ENCODE data around the gene TNFRSF14.

TNFRSF14 gene

DNA sequence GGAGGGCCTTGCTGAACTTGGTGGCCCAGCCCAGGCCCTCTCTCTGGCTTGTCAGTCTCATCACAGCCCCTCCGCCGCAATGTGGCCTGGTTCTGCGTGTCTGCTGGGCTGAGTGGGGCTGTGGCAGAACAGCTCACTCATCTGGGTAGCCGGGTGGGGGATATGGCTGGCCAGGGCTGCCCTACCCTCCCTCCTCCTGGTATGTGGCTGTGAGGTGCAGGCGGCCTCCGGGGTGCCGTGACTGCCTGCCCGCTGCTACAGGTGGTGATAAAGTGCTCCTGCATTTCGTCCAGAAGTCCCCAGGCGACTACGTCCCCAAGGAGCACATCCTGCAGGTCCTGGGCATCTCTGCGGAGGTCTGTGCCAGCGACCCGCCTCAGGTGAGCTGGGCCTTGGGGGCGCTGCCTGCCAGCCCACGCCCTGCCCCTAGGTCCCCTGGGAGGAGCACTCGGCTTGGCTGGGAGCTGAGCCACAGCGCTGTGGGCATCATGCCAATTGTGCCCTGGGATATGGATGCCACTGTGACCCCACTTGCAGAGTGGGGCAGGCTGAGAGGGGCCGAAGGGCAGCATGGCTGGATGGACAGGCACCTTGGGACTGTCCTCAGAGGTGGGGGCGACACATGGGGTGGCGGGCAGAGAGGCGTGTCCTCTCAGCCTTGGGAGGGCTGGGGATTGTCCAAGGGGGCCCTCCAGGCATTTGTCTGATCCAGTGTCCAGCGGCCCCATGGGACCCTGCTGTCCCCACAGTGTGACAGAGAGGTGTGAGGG is 32.7 kb downstream of the TNFRSF14 start:
- peak overlapping the region; percentile 91 for H3K23ac ChIP-seq (ENCODE audit: low read depth, low read length, poor library complexity)
- WGBS, 2 donors (ENCODE audit: extremely low coverage in 2 of 2, insufficient read length in 2 of 2, insufficient replicate concordance in 1 of 2), result no CpG with 5 or more reads among the region's 23 CpGs
- H2BK5ac ChIP-seq (ENCODE audit: low read length), result no peak overlapping the region
- peak overlapping the region in 1 of 2 donors; percentile 16 for H3K4me3 ChIP-seq (ENCODE audit: low read length in 2 of 2)
- no peak overlapping the region for H4K8ac ChIP-seq (ENCODE audit: low read depth, low read length)
- no peak overlapping the region for H2AK5ac ChIP-seq (ENCODE audit: low read depth, low read length)
- H3K18ac ChIP-seq (ENCODE audit: low read length), result peak overlapping the region; percentile 38
- H3K9ac ChIP-seq (ENCODE audit: low read depth, low read length, poor library complexity), result no peak overlapping the region
- no peak overlapping the region for H4K91ac ChIP-seq (ENCODE audit: low read depth, low read length, poor library complexity)
- H2BK120ac ChIP-seq (ENCODE audit: low read depth, low read length), result no peak overlapping the region
- no peak overlapping the region for H3K4ac ChIP-seq (ENCODE audit: low read length)
- no peak overlapping the region for H2AFZ ChIP-seq (ENCODE audit: low read length)
- peaks cover 12% of the 10 kb centered on the region for H3K79me1 ChIP-seq (ENCODE audit: low read depth, low read length)
- peaks cover 7 to 9% of the 10 kb centered on the region in 2 donors for H3K36me3 ChIP-seq (replicated peaks in 1 of 2; ENCODE audit: control insufficient read depth in 2 of 2, insufficient read depth in 2 of 2, low read length in 2 of 2)
- H2BK15ac ChIP-seq (ENCODE audit: low read length), result no peak overlapping the region
- peaks cover 6 to 7% of the 10 kb centered on the region in 2 donors for H3K4me1 ChIP-seq (ENCODE audit: control insufficient read depth in 2 of 2, insufficient read depth in 1 of 2, low read depth in 1 of 2, low read length in 2 of 2)
- peaks cover 0 to 2% (median 0%) of the 10 kb centered on the region in 3 experiments for H3K27me3 ChIP-seq (ENCODE audit: control insufficient read depth in 3 of 3, insufficient read depth in 3 of 3, low read depth in 1 of 3, low read length in 3 of 3)
- H3K14ac ChIP-seq (ENCODE audit: low read length), result no peak overlapping the region
- H3K9me3 ChIP-seq (replicated peaks in 1 of 2; ENCODE audit: control insufficient read depth in 2 of 2, insufficient read depth in 1 of 2, low read depth in 1 of 2, low read length in 2 of 2), result peaks cover 0 to 16% of the 10 kb centered on the region in 2 donors
- H2BK12ac ChIP-seq (ENCODE audit: low read length), result no peak overlapping the region
- no peak overlapping the region for H3K27ac ChIP-seq (replicated peaks; ENCODE audit: low read length)
- H3K4me2 ChIP-seq (ENCODE audit: insufficient read depth, low read length, poor library complexity, severe bottlenecking), result no peak overlapping the region
- DNase-seq (ENCODE audit: low spot score), result no peak

DNA sequence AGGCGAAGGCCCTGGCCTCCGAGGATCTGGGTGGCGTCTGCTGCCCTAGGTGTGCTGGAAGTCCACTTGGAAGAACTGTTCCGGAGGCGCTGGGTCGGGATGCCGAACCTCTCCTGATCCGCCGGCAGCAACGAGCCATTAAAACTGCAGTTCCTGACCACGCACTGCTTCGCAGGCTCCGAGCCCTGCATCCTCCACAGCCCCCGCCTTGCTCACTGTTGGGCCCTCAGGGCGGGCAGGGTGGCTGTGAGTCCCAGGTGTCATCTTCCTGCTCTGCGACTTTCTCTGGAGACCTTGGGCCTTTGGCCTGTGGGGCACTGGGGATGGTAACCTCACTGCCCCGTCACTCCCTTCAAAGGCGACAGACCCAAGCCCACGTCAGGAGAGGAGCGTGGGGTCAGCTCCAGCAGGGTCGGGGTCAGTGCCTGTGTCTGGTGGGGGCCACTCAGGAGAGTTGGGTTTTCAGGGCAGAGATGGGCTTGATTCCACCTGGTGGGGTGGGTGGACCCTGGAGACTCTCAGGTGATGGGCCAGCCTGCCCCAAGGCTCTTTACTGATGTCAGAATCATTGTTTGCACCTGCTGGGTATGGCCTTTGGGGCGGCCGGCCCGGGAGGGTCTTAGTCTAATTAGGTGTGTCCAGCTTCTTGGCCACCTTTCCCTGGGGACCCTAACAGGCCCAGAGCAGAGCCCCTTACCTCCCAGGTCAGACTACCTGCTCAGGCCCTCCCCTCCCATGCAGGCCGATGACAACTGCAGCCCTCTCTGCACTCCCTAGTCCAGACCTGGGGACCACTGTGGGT is 33.5 kb downstream of the TNFRSF14 start:
- H2AK5ac ChIP-seq (ENCODE audit: low read depth, low read length), result no peak overlapping the region
- H3K4me2 ChIP-seq (ENCODE audit: insufficient read depth, low read length, poor library complexity, severe bottlenecking), result no peak overlapping the region
- H3K4ac ChIP-seq (ENCODE audit: low read length), result no peak overlapping the region
- H3K27ac ChIP-seq (replicated peaks; ENCODE audit: low read length), result no peak overlapping the region
- H3K36me3 ChIP-seq (replicated peaks in 1 of 2; ENCODE audit: control insufficient read depth in 2 of 2, insufficient read depth in 2 of 2, low read length in 2 of 2), result peaks cover 7 to 9% of the 10 kb centered on the region in 2 donors
- no peak overlapping the region for H3K14ac ChIP-seq (ENCODE audit: low read length)
- peaks cover 6 to 7% of the 10 kb centered on the region in 2 donors for H3K4me1 ChIP-seq (ENCODE audit: control insufficient read depth in 2 of 2, insufficient read depth in 1 of 2, low read depth in 1 of 2, low read length in 2 of 2)
- H2BK12ac ChIP-seq (ENCODE audit: low read length), result no peak overlapping the region
- no peak overlapping the region for H2BK15ac ChIP-seq (ENCODE audit: low read length)
- H3K9me3 ChIP-seq (replicated peaks in 1 of 2; ENCODE audit: control insufficient read depth in 2 of 2, insufficient read depth in 1 of 2, low read depth in 1 of 2, low read length in 2 of 2), result peaks cover 0 to 14% of the 10 kb centered on the region in 2 donors
- H3K79me1 ChIP-seq (ENCODE audit: low read depth, low read length), result peaks cover 12% of the 10 kb centered on the region
- no peak overlapping the region for H2BK120ac ChIP-seq (ENCODE audit: low read depth, low read length)
- H3K27me3 ChIP-seq (ENCODE audit: control insufficient read depth in 3 of 3, insufficient read depth in 3 of 3, low read depth in 1 of 3, low read length in 3 of 3), result peaks cover 0 to 5% (median 0%) of the 10 kb centered on the region in 3 experiments
- H3K4me3 ChIP-seq (ENCODE audit: low read length in 2 of 2), result no peak overlapping the region
- DNase-seq (ENCODE audit: low spot score), result no peak
- H3K9ac ChIP-seq (ENCODE audit: low read depth, low read length, poor library complexity), result no peak overlapping the region
- H3K23ac ChIP-seq (ENCODE audit: low read depth, low read length, poor library complexity), result peak overlapping the region; percentile 80
- WGBS, 2 donors (ENCODE audit: extremely low coverage in 2 of 2, insufficient read length in 2 of 2, insufficient replicate concordance in 1 of 2), result no CpG with 5 or more reads among the region's 25 CpGs
- no peak overlapping the region for H4K91ac ChIP-seq (ENCODE audit: low read depth, low read length, poor library complexity)
- peak overlapping the region; percentile 53 for H2BK5ac ChIP-seq (ENCODE audit: low read length)
- no peak overlapping the region for H4K8ac ChIP-seq (ENCODE audit: low read depth, low read length)
- H3K18ac ChIP-seq (ENCODE audit: low read length), result peak overlapping the region; percentile 38
- H2AFZ ChIP-seq (ENCODE audit: low read length), result no peak overlapping the region

DNA sequence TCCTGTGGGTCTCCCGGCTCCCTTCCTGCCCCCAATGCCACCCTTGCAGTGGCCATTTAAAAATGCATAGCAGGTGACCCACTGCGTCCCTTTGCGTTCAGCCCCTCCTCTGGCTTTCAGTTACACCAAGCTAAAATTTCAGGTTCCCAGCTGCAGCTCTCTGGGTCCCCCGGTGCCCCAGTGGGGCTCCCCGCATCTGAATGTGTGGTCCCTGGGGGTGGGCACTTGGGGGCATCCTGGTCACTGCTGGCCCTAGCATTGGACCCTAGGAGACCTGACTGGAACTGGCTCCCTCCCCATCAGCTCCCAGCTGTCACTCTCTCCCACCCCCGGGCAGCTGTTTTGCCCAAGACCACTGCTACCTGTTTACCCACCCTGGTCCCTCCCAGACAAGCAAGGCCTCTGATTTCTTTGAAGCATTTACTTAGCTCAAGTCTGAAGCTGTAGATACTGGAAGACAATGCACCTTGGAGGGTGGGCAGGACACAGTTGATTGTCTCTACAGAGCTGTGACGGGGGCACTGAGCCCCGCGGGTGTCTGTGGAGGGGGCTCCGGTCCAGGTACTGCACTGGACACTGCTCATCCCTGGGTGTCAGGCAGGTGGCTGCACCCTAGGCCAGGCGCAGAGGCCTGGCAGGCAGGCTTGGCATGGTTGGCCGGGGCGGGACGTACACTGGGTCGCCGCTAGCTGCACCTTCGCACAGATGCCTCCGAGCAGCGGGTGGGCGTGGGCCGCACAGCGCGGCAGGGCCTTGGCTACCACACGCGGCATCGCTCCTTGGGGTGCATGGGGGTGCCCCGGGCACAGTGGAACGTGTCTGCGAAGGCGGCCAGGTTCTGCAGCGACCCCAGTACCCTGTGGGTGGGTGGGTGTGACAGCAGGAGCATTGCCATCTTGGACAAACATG is 34.3 kb downstream of the TNFRSF14 start:
- H3K27me3 ChIP-seq (ENCODE audit: control insufficient read depth in 3 of 3, insufficient read depth in 3 of 3, low read depth in 1 of 3, low read length in 3 of 3), result peaks cover 0 to 5% (median 0%) of the 10 kb centered on the region in 3 experiments
- H4K91ac ChIP-seq (ENCODE audit: low read depth, low read length, poor library complexity), result no peak overlapping the region
- no peak overlapping the region for H3K4me2 ChIP-seq (ENCODE audit: insufficient read depth, low read length, poor library complexity, severe bottlenecking)
- no peak overlapping the region for H3K18ac ChIP-seq (ENCODE audit: low read length)
- no peak overlapping the region for H2AFZ ChIP-seq (ENCODE audit: low read length)
- H3K4me1 ChIP-seq (ENCODE audit: control insufficient read depth in 2 of 2, insufficient read depth in 1 of 2, low read depth in 1 of 2, low read length in 2 of 2), result peaks cover 4 to 5% of the 10 kb centered on the region in 2 donors
- H2BK15ac ChIP-seq (ENCODE audit: low read length), result no peak overlapping the region
- no peak overlapping the region for H3K23ac ChIP-seq (ENCODE audit: low read depth, low read length, poor library complexity)
- H3K9ac ChIP-seq (ENCODE audit: low read depth, low read length, poor library complexity), result no peak overlapping the region
- H2BK12ac ChIP-seq (ENCODE audit: low read length), result no peak overlapping the region
- H2BK120ac ChIP-seq (ENCODE audit: low read depth, low read length), result no peak overlapping the region
- no peak overlapping the region for H3K27ac ChIP-seq (replicated peaks; ENCODE audit: low read length)
- no peak for DNase-seq (ENCODE audit: low spot score)
- no peak overlapping the region for H4K8ac ChIP-seq (ENCODE audit: low read depth, low read length)
- no CpG with 5 or more reads among the region's 31 CpGs for WGBS, 2 donors (ENCODE audit: extremely low coverage in 2 of 2, insufficient read length in 2 of 2, insufficient replicate concordance in 1 of 2)
- H3K9me3 ChIP-seq (replicated peaks in 1 of 2; ENCODE audit: control insufficient read depth in 2 of 2, insufficient read depth in 1 of 2, low read depth in 1 of 2, low read length in 2 of 2), result peaks cover 0 to 14% of the 10 kb centered on the region in 2 donors
- peak overlapping the region; percentile 53 for H2BK5ac ChIP-seq (ENCODE audit: low read length)
- no peak overlapping the region for H3K14ac ChIP-seq (ENCODE audit: low read length)
- H3K4ac ChIP-seq (ENCODE audit: low read length), result no peak overlapping the region
- H2AK5ac ChIP-seq (ENCODE audit: low read depth, low read length), result no peak overlapping the region
- no peak overlapping the region for H3K4me3 ChIP-seq (ENCODE audit: low read length in 2 of 2)
- peaks cover 12% of the 10 kb centered on the region for H3K79me1 ChIP-seq (ENCODE audit: low read depth, low read length)
- peaks cover 7 to 9% of the 10 kb centered on the region in 2 donors for H3K36me3 ChIP-seq (replicated peaks in 1 of 2; ENCODE audit: control insufficient read depth in 2 of 2, insufficient read depth in 2 of 2, low read length in 2 of 2)

Data from neuronal stem cell (in vitro differentiated cells).